ENCODE measurements around the gene PAPPA. TPM values are rescaled to one million over a fixed set of nuclear protein-coding genes. Genes with fewer than 3 reads are reported as not detected.

Gene PAPPA
- total and polyA plus RNA-seq, 9 of the 15 experiments (the other 6 are each of a cell fraction or from before 2014, with no cell fraction given) = 0.06 to 0.18 (median 0.11) TPM

DNA sequence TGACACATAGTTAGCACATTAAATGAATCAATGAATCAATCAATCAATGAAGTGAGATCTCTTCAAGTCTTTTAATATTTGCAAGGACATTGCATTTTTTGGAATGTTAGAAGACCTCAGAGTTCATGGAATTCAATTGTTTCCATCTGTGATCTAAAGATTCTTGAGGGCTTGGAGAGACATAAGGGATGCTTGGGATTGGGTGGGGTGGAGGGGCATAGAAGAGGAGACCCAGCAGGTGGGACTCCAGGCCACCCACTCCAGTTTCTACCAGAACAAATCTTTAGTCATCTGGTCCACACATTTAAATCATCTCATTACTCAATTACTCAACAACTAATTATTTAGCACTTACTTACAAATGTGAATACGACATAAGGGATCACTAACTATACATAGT lies 282.5 kb downstream of the PAPPA start:
- ATAC-seq (no peak), FAIRE-seq (no peak), DNase-seq (ENCODE audit: extremely low read depth in 1 of 4, low spot score in 3 of 4) (no peak)
- TF ChIP-seq, protein P1, sequence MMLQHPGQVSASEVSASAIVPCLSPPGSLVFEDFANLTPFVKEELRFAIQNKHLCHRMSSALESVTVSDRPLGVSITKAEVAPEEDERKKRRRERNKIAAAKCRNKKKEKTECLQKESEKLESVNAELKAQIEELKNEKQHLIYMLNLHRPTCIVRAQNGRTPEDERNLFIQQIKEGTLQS (IDR thresholded peaks at IDR 0.05) = no peak
- TF ChIP-seq, protein P1 (CRISPR knock-in tag; conservative IDR thresholded peaks at IDR 0.05) = no peak
- TF ChIP-seq SRSF1 (IDR thresholded peaks at IDR 0.05; ENCODE audit: low read depth, low read length) (no peak), CHD2 (IDR thresholded peaks at IDR 0.05; ENCODE audit: low read depth, low read length) (no peak), FOXP1 (CRISPR knock-in tag; IDR thresholded peaks at IDR 0.05) (no peak), PHTF2 (CRISPR knock-in tag; IDR thresholded peaks at IDR 0.05) (no peak), STAT5A (IDR thresholded peaks at IDR 0.05; ENCODE audit: borderline replicate concordance, low read length) (no peak), ZNF561 (CRISPR knock-in tag; conservative IDR thresholded peaks at IDR 0.05) (no peak), KLF10 (CRISPR knock-in tag; IDR thresholded peaks at IDR 0.05) (no peak), HDAC6 (IDR thresholded peaks at IDR 0.05; ENCODE audit: low read depth, low read length) (no peak)
- TF ChIP-seq, protein P2, sequence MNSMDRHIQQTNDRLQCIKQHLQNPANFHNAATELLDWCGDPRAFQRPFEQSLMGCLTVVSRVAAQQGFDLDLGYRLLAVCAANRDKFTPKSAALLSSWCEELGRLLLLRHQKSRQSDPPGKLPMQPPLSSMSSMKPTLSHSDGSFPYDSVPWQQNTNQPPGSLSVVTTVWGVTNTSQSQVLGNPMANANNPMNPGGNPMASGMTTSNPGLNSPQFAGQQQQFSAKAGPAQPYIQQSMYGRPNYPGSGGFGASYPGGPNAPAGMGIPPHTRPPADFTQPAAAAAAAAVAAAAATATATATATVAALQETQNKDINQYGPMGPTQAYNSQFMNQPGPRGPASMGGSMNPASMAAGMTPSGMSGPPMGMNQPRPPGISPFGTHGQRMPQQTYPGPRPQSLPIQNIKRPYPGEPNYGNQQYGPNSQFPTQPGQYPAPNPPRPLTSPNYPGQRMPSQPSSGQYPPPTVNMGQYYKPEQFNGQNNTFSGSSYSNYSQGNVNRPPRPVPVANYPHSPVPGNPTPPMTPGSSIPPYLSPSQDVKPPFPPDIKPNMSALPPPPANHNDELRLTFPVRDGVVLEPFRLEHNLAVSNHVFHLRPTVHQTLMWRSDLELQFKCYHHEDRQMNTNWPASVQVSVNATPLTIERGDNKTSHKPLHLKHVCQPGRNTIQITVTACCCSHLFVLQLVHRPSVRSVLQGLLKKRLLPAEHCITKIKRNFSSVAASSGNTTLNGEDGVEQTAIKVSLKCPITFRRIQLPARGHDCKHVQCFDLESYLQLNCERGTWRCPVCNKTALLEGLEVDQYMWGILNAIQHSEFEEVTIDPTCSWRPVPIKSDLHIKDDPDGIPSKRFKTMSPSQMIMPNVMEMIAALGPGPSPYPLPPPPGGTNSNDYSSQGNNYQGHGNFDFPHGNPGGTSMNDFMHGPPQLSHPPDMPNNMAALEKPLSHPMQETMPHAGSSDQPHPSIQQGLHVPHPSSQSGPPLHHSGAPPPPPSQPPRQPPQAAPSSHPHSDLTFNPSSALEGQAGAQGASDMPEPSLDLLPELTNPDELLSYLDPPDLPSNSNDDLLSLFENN (IDR thresholded peaks at IDR 0.05; ENCODE audit: low read depth in 2 of 2, low read length in 2 of 2) = no peak
- TF ChIP-seq, protein P3, sequence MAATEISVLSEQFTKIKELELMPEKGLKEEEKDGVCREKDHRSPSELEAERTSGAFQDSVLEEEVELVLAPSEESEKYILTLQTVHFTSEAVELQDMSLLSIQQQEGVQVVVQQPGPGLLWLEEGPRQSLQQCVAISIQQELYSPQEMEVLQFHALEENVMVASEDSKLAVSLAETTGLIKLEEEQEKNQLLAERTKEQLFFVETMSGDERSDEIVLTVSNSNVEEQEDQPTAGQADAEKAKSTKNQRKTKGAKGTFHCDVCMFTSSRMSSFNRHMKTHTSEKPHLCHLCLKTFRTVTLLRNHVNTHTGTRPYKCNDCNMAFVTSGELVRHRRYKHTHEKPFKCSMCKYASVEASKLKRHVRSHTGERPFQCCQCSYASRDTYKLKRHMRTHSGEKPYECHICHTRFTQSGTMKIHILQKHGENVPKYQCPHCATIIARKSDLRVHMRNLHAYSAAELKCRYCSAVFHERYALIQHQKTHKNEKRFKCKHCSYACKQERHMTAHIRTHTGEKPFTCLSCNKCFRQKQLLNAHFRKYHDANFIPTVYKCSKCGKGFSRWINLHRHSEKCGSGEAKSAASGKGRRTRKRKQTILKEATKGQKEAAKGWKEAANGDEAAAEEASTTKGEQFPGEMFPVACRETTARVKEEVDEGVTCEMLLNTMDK (IDR thresholded peaks at IDR 0.05; ENCODE audit: borderline replicate concordance, insufficient read depth, low read depth, low read length, poor library complexity, severe bottlenecking) = no peak
- TF ChIP-seq, protein P4, sequence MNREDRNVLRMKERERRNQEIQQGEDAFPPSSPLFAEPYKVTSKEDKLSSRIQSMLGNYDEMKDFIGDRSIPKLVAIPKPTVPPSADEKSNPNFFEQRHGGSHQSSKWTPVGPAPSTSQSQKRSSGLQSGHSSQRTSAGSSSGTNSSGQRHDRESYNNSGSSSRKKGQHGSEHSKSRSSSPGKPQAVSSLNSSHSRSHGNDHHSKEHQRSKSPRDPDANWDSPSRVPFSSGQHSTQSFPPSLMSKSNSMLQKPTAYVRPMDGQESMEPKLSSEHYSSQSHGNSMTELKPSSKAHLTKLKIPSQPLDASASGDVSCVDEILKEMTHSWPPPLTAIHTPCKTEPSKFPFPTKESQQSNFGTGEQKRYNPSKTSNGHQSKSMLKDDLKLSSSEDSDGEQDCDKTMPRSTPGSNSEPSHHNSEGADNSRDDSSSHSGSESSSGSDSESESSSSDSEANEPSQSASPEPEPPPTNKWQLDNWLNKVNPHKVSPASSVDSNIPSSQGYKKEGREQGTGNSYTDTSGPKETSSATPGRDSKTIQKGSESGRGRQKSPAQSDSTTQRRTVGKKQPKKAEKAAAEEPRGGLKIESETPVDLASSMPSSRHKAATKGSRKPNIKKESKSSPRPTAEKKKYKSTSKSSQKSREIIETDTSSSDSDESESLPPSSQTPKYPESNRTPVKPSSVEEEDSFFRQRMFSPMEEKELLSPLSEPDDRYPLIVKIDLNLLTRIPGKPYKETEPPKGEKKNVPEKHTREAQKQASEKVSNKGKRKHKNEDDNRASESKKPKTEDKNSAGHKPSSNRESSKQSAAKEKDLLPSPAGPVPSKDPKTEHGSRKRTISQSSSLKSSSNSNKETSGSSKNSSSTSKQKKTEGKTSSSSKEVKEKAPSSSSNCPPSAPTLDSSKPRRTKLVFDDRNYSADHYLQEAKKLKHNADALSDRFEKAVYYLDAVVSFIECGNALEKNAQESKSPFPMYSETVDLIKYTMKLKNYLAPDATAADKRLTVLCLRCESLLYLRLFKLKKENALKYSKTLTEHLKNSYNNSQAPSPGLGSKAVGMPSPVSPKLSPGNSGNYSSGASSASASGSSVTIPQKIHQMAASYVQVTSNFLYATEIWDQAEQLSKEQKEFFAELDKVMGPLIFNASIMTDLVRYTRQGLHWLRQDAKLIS (CRISPR knock-in tag; IDR thresholded peaks at IDR 0.05) = no peak
- H3K9me3 ChIP-seq (replicated peaks; ENCODE audit: control insufficient read depth, insufficient read depth, low read depth, low read length) = no peaks in the 10 kb centered on the region
- intact Hi-C loops (cut with micrococcal nuclease) (loop anchor here (2.0 to 5.0 kb wide), 3 partner anchors 13 to 79 kb away; no protein-coding TSS in a partner anchor), in situ Hi-C loops (cut with MboI) (no loop called here)
- H4K20me1 ChIP-seq (replicated peaks; ENCODE audit: control insufficient read depth, insufficient read depth, low read length) = no peaks in the 10 kb centered on the region
- CTCF ChIA-PET (ENCODE audit: low intra/inter-chr PET ratio) = no interaction called here
- 85% methylated on average over 1 of the region's 1 CpG for WGBS (ENCODE audit: insufficient coverage, low coverage, missing lambda C conversion rate)
- no peaks in the 10 kb centered on the region for H3K36me3 ChIP-seq (ENCODE audit: control insufficient read depth, insufficient read depth, low read length)
- H3K27me3 ChIP-seq (ENCODE audit: control insufficient read depth in 2 of 2, insufficient read depth in 2 of 2, low read length in 2 of 2) = no peaks in the 10 kb centered on the region
- no peak overlapping the region for H3K4me3 ChIP-seq
- no peak overlapping the region for H2AFZ ChIP-seq (ENCODE audit: low read depth, low read length)
- peaks cover 8 to 21% of the 10 kb centered on the region in 2 experiments for H3K4me1 ChIP-seq (replicated peaks in 1 of 2; ENCODE audit: control insufficient read depth in 2 of 2, insufficient read depth in 2 of 2, low read length in 2 of 2)
- BruUV-seq (replicated peaks) = no TSS peak
- no peak overlapping the region for H3K27ac ChIP-seq (ENCODE audit: extremely low read depth, low read depth, low read length)
- no peaks in the 10 kb centered on the region for H3K9me1 ChIP-seq (ENCODE audit: control insufficient read depth, insufficient read depth, low read length)
- POLR2A ChIA-PET = interaction anchor here (1.7 kb wide), 1 partner anchor 13 kb away, joined by 5 read pairs; no protein-coding TSS in a partner anchor
- no peak overlapping the region for H3K4me2 ChIP-seq (ENCODE audit: insufficient read depth, low read length)
- no peaks in the 10 kb centered on the region for H3K79me2 ChIP-seq (ENCODE audit: control insufficient read depth, insufficient read depth, low read length)
- no peak overlapping the region for H3K9ac ChIP-seq (ENCODE audit: insufficient read depth in 1 of 2, low read depth in 2 of 2, low read length in 2 of 2)
